A204.1 (cell line): ENCODE data around the gene HINT1.

Experiments
- FAIRE-seq: peaks from 2 replicates; lab custom pipeline; 2012; peaks lifted over from hg19 to GRCh38; lab: Jason Lieb, UNC

HINT1 gene

GRCh38 chr5:131109540-131110255 lies 55.4 kb downstream of the HINT1 start:
- FAIRE-seq: peak; percentile 94
